ENCODE data around the gene KRTAP10-1.

- TF ChIP-seq IRF2 (CRISPR knock-in tag; IDR thresholded peaks at IDR 0.05; ENCODE audit: borderline replicate concordance, low read depth): no peak
- TF ChIP-seq NR1H2 (CRISPR knock-in tag; IDR thresholded peaks at IDR 0.05): no peak
- no peak for TF ChIP-seq TCF7 (CRISPR knock-in tag; IDR thresholded peaks at IDR 0.05; ENCODE audit: low read depth)
- TF ChIP-seq CTCF (IDR thresholded peaks at IDR 0.05): no peak
- TF ChIP-seq MAX (CRISPR knock-in tag; IDR thresholded peaks at IDR 0.05): no peak
- TF ChIP-seq RELA (CRISPR knock-in tag; IDR thresholded peaks at IDR 0.05; ENCODE audit: borderline replicate concordance): no peak
- TF ChIP-seq ZNF396 (CRISPR knock-in tag; IDR thresholded peaks at IDR 0.05; ENCODE audit: borderline replicate concordance): no peak
- TF ChIP-seq ARID4B (CRISPR knock-in tag; IDR thresholded peaks at IDR 0.05; ENCODE audit: borderline replicate concordance): no peak
- TF ChIP-seq ZBTB43 (CRISPR knock-in tag; IDR thresholded peaks at IDR 0.05): no peak
- no peak for TF ChIP-seq TEAD1 (CRISPR knock-in tag; IDR thresholded peaks at IDR 0.05)
- TF ChIP-seq PRDM15 (CRISPR knock-in tag; IDR thresholded peaks at IDR 0.05): no peak
- no peak for TF ChIP-seq E2F4 (CRISPR knock-in tag; IDR thresholded peaks at IDR 0.05; ENCODE audit: borderline replicate concordance, low read depth)
Measured at GRCh38 chr21:44552136-44552535, 12.1 kb upstream of the KRTAP10-1 start.

Data from WTC11 (cell line).